ENCODE data around the gene DPP3.

GRCh38 chr11:66480117-66480938, at the start of gene DPP3:
- TF ChIP-seq CTCF (conservative IDR thresholded peaks at IDR 0.05) = no peak
- TF ChIP-seq EZH2 (IDR thresholded peaks at IDR 0.05; ENCODE audit: low read depth) = no peak

All from PC-9 (cell line).